Skin of body (tissue), 2 donors: ENCODE data around the gene RORB. TPM values are rescaled to one million over a fixed set of nuclear protein-coding genes. Genes with fewer than 3 reads are reported as not detected.

Experiments used
- DNase-seq: peaks from one replicate; lab custom pipeline; 2025; lab: John Stamatoyannopoulos, UW
- total RNA-seq: library from RNA; depleted of rRNA; stranded (reverse); fragments of >200 nt; gene quantifications from one replicate; pipeline ENCODE4 v1.2.3, GENCODE V29; 2014

Gene RORB
- total RNA-seq, result 0.39 TPM

DNA sequence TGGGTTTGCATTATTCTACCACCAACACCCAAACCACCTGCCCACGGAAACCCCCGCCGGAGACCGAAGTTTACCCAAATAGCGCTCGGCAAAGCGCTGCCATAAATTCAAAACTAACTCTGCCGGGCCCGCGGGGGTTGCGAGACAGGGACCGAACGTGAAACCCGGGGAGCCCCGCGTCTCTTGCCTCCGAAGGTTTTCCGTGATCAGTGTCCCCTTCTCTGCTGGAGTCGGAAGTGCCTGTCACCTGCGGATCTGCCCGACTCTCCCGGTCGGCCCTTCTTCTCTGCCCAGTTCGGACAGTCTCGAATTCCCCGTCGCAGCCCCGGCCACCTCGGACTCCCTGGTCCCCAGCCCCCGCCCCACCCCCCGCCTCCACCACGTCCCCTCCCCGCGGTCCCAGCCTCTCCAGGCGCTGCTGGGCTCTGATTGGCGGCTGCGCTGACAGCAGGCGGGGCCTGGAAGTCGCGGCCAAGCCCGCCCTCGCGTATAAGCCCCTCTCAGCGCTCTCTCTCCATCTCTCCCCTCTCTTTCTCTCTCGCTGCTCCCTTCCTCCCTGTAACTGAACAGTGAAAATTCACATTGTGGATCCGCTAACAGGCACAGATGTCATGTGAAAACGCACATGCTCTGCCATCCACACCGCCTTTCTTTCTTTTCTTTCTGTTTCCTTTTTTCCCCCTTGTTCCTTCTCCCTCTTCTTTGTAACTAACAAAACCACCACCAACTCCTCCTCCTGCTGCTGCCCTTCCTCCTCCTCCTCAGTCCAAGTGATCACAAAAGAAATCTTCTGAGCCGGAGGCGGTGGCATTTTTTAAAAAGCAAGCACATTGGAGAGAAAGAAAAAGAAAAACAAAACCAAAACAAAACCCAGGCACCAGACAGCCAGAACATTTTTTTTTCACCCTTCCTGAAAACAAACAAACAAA, at the start of gene RORB:
Gene RORB (plus strand): TSS at position 517 of the 929 bp plus-strand sequence. CDS start 642 bp downstream, outside the sequence.
- peak; percentile 46 for DNase-seq

DNA sequence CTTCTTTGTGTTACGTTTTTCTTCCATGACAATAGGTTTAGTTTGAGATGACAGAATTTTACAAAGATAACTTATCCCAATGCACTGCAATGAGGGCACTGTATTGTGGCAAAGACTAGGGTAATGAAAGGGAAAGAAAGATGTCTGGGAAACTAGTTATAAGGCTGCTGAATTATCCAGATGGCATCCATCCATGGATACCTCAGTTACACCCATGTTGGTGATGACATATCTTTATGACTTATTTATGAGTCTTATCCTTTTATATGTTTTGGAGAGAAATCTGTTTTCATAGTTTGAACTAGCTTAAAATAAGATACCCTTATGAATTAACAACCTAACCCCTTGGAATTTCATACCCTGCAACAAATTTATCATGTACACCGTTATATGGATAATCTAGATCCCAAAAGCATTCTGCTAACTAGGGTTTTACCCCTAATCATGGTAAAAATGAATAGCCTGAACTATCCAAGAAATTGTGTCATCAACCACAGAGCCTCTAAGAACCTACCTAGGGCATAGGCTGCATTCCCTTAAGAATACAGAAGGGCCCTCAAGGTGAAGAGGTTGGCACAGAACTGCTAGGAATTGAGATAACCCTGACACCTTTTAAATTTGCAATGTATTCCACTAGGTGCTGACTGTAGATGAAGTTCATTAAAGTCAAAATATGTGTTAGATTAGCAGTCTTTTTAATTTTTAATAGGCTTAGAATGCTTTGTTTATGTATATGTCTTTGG, 49.5 kb upstream of the RORB start:
- no peak for DNase-seq

DNA sequence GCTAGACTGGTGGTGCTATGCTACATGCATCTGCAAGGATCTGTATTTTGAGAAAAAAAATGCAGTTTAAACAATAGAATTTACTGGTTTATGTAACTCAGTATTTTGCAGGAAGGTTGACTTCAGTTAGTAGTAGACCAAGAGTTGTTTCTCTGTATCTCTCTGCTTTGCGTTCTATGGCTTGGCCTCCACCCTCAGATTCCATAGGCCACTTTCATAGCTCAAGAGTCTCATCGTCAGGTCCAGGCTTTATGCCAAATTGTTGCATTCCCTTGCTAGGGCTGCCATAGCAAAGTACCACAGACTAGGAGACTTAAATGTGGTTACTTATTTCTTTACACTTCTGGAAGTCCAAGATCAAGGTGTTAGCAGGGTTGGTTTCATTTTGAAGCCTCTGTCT, 48.1 kb upstream of the RORB start:
- DNase-seq, result no peak

DNA sequence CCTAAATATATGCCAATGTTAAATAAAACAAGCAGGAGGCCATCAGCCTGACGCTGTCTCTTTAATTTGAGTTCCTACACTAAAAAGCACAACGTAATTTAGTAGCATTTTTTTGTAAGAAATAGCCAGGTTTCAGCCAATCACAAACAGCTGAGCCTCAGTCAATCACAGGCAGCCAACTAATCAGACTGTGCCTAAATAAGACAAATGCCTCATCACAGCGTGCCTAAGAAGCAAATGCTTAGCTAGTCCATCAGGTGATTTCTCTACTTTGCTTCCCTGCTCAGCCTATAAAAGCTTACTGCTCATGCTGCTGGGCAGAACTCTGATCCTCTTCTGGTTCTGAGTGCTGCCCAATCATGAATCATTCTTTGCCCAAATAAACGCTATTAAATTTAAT, 38.3 kb upstream of the RORB start:
- DNase-seq, result no peak

DNA sequence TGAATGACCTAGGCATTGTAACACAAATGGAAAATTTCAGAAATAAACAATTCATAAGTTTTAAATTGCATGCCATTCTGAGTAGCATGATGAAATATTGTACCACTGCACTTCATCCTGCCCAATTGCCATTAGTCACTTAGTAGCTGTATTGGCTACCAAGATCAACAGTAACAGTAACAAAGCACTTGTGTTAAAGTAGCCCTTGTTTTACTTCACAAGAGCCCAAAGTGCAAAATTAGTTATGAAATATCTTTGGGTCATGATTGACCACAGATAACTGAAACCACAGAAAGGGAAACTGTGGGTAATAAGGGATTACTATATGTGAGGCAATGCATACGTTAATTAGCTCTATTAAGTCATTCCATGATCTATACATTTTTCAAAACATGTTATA, 33.3 kb upstream of the RORB start:
- DNase-seq, result no peak

DNA sequence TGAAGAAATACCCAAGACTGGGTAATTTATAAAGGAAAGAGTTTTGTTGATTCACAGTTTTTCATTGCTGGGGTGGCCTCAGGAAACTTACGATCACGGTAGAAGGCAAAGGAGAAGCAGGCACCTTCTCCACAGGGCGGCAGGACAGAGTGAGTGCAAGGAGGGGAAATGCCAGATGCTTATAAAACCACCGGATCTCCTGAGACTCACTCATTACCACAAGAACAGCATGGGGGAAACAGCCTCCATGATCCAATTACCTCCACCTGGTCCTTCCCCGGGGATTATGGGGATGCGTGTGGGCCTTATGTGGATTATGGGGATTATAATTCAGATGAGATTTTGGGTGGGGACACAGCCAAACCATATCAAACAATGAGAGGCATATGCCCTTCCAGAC, 18.5 kb upstream of the RORB start:
- no peak for DNase-seq

DNA sequence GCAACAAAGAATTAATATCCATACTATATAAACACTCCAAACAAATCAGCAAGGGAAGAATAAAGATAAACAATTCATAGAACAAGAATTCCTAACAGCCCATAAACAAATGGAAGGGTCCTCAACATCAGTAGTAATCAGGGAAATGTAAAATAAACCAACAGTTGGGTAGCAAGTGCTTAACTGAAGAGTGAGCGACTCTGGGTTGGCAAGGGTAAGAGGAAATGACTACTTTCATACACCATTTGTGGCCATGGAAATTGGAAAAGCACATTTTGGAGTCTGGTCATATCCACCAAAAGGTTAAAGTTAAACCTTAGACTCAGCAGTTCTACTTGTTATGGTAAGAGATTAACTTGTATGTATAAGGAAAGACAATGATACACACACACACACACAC, 17.4 kb upstream of the RORB start:
- no peak for DNase-seq

DNA sequence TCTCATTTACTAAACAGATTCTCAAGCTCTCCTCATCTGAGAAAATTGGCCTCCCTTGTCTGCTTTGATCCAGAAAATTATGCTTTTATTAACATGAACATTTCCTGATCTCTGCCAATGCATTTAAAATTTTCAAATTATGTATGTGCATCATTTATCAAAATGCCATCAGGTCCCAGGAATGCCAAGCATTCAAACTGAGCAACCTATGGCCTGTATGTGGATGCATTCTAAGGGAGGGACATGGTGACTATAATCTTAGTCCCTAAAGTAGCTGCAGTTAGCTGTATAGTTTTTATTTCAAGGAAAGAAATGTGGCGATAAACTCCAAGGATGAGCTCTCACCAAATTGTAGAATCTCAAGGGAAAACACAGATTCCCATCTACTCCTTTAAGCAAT, 9.7 kb upstream of the RORB start:
- no peak for DNase-seq

DNA sequence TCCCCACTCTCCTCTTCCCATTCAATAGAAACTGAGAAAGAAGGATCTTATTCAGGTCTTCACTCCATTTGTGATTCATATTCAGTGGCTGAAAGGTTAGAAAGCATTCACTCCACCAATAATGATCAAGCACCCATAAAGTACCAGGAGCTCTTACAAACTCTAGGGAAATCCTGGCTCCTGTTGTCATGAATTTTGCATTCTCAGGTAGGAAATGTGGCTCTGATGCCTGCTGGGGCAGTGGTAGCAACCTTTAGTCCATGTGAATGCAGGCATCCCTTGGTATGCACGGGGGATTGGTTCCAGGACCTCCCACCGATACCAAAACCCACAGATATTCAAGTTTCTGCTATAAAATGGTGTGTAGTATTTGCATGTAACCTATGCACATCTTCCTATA, 3.6 kb upstream of the RORB start:
- no peak for DNase-seq

DNA sequence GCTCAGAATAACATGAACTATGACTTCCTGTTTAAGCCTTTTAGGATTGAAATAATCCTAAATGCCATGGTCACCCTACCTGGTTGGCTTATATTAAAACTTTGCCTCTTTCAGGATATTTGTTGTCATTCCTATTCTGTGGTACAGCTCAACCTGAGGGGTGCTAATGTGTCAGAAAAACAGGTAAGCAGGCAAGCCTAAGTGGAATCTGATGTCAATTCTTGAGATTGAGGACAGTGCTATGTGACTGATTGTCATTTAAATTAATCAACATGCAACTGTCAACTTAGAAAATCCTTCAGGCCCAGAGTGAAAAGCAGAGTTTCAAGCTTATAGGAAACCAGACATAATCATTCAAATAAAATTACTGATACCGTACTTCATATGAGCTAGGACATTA, 2.6 kb upstream of the RORB start:
- no peak for DNase-seq

DNA sequence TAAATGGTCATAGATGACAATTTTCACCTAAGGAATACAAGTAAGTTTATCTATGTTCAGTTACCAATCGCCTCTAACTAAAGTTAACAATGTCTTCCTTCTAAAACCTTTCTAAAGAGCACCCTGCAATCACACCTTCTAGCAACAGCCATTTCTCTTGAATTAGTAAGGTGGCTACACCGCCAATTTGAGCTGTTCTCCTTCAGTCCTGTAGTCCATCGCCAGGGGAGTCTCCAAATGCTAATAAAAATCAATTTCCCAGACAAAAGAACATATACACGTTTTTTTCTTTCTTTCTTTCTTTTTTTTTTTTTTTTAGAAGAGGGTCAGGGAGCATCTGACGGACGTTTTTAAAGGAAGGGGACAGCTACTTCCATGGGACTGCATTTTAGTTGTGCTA, 729 bp upstream of the RORB start:
- no peak for DNase-seq

DNA sequence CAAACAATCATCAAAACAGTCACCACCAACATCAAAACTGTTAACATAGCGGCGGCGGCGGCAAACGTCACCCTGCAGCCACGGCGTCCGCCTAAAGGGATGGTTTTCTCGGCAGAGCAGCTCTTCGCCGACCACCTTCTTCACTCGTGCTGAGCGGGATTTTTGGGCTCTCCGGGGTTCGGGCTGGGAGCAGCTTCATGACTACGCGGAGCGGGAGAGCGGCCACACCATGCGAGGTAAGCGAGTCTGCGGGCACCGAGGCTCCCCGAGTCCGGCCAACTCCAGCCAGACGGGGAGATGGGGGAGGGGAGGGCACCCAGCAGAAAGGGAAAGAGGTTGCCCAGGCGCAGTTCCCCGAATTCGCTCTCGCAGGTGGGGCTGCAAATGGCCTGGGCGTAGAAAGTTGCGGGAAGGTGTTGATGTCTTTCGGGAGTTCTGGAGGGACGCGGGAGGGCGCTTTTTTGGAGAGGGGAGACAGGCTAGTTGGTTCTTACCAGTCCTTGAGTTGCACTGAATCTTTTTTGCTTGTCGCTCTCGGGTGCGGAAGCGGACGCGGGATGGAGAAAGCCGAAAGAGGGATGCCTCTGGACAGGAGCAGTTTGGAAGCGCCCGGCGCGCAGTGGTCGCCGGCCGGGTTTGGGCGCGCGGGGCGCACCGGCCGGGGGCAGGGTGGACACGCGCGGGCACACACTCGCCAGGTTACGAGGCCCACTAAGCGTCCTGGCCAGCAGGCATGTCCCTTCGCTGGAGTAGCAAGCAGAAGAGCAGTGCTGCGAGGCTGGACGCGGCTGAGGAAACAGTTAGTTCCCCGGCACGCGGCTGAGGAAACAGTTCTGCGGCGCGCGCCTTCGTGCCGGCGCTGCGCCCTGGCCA, 849 bp downstream of the RORB start:
- no peak for DNase-seq

DNA sequence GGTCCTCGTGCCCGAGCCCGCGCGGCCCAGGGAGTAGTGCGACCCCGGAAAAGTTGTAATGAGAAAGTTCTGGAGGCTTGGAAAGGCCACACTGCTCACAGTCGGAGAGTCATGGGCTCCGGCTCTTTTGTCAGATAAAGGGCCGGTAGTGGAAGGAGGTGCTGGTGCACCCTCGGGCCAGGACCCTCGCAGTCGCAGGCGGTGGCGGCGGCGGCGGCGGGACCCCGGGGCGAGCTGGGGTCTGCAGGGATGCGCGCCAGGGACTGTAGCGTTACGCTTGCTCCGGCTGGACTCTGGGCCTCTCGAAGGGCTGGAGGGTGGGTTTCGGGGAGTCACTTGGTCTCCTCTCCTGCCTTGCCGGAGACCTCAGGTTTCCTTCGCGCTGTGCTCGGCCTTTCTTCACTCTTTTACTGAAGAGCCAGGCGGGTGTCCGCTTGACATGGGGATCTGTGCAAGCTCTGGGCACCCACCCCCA, 1.5 kb downstream of the RORB start:
- DNase-seq, result no peak

DNA sequence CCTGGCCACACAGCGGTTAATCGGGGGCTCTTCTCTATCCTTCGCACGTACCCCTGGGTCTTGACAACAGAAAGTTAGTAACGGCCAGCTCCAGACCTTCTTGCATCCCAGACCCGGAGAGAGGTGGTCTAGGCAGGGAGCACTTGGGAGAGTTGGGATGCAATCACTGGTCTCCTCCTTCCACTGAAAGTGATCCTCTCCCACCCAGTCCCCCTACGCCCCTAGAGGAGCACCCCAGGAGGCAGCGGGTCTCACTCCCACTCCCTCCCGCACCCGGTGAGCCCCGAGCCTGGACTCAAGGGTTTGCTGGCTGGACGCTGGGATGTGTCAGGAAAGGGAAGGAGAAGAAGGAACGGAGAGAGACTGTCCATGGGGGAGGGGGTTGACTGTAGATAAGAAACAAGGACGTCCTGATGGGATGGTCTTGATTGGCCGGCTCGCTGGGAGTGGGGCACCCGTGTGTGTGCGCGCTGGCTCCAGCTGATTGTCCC, 2.0 kb downstream of the RORB start:
- no peak for DNase-seq

DNA sequence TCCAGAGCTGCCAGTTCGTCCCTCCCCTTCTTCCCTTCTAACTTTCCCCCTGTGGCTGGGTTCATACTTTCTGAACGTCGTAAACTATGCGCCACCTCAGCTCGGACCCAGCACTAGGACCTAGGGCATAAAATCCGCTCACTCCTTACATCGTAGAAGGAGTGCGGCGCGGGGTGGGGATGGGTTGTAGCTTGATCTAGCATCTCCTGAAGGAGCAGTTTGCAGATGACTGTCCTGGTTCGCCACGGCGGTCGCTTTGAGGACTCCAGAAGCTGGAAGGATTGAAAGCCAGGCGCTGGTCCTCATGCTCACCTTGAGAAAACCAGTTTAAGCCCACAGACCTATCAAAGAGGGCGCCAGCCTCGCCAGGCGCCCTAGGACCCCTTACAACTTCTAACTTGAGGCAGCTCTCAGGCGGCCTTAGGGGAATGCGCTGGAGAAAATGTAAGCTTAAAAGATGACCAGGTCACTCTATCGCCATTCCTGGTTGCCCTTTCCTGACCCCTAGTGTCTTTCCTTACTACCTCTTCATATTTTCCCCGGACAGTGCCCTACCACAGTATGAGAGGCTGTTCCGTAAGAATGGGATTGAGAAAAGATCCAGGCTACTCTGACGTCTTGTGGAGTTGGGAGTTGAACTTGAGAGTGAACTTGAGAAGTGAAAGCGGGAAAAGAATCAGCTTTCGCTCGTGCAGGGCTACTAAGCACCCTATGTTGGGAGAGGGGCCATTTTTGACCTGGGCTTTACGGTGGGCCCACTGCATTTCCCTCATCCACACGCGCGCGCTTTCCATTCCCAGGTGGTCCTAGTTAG, 2.8 kb downstream of the RORB start:
- no peak for DNase-seq

DNA sequence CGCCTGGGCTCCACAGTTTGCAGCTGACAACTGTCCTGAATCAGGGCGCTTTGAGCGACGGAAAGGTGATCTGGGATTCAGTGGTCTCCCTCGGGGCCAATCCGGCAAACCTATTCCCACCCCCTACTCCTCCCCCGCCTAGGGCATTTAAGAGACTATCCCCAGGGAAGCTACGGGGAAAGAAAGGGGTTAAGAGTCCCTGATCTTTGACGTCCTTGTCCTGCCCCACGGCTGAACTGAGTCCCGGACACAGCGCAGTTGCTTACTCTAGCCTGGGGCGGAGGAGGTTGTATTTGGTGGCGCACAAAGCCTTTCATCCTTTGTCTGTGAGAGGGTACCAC, 3.4 kb downstream of the RORB start:
- DNase-seq, result no peak

DNA sequence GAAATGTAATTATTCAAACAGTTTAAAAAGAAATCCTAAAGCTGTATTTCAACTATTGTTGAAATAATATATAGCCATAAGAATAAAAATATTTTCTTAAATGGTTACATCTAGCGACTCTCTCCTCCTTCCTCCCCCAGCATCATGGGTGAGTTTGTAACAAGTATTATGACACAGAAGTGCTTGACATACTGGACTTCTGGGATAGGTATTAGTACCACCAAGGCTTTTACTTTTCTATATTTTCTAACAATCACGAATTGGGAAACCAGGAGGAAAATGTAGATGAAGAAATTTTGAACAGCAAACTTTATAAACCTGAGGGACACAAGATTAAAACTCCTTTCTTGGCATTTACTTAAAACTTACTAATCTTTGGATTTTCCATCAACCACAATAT, 4.4 kb downstream of the RORB start:
- DNase-seq, result no peak

DNA sequence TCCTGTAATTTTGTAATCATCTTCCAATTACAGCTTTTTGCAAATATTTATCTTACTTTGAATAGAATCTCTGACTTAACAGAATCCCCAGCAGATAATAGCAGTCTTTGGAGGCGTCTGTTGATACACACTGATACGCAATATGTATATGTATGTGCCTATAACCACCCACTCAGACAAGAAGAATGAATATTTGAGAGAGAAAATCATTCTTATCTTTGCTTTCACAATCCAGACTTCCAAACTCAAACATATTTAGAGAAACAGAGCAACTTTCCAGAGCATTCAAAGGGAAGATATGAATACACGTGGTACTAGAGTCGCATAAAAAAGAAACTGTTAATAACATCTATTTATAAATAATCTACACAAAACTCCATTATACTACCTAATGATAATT, 6.1 kb downstream of the RORB start:
- DNase-seq, result no peak

DNA sequence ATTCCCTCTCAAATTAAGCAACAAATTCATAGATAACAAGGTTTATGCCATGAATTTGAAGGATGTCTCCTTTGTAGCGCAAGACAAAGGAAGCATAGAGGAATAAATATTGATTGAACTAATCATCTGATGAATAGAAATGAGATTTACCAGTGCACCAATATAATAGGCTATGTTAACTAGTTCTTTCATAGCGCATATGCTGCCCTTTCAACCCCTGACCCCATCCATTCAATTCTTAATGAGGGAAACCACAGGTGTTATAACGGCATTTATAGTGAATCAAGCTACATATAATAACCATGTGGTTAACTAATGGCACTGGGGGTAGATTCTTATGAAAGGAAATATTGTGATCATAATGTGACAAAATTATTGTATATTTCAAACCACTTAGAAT, 6.5 kb downstream of the RORB start:
- DNase-seq, result no peak

DNA sequence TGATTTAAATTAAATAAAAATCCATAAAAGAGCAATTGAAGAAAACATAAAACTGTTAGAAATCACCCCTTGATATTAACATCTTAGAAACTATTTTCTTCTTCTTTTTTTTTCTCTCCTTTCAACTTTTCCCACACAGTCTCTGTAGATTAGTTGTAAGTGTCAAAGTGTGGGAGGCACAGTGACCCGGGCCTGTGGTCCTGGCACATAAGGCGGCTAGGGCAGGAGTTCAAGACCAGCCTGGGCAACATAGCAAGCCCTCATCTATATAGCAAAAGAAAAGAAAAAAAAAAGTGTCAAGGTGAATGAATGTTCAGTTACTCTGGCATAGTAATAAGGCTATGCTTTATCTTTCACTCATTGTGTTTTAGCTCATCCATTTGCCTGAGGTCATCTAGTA, 14.2 kb downstream of the RORB start:
- DNase-seq, result no peak

DNA sequence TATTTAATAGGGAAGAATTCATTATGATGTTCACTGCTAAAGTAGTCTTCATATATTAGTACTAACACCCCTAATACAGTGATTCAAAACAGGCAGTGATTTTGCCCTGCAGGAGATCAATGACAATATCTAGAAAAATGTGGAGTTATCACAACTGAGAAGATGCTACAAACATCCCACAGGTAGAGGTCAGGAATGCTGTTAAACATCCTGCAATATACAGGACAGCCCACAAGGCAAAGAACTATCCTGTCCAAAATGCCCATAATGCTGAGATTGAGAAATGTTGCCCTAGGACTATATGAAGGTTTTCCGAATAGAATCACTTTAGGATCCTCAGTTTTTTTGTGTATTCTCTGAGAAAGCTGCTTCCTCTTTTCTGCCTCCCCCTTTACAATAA, 15.3 kb downstream of the RORB start:
- no peak for DNase-seq
